BE2C (cell line): Measurements from ENCODE around the gene SEC61A1.

Experiments
- DNase-seq: peaks from one replicate; pipeline ENCODE4 v3.0.0-alpha.2; 2020
- H3K27me3 ChIP-seq: fragments of 250-450 bp; sonication (Bioruptor Pico); 2 replicates; pipeline ENCODE4 v1.5.1; 2020; ENCODE audit warnings: mild to moderate bottlenecking
- H3K36me3 ChIP-seq: fragments of 250-450 bp; sonication (Bioruptor Pico); 2 replicates; pipeline ENCODE4 v1.5.1; 2020; ENCODE audit warnings: mild to moderate bottlenecking
- H3K4me1 ChIP-seq: fragments of 250-450 bp; sonication (Bioruptor Pico); 2 replicates; pipeline ENCODE4 v1.5.1; 2020
- H3K4me3 ChIP-seq: 2 replicates; pipeline ENCODE4 v1.5.1; 2011; ENCODE audit warnings: low read depth, low read length
- H3K9me3 ChIP-seq: fragments of 250-450 bp; sonication (Bioruptor Pico); 2 replicates; pipeline ENCODE4 v1.5.1; 2020
- TF ChIP-seq, protein P1 (sequence below): IDR thresholded peaks from 2 replicates; pipeline ENCODE4 v1.5.1; 2012; ENCODE audit warnings: mild to moderate bottlenecking, low read depth, low read length

The SEC61A1 gene

GRCh38 chr3:128073185-128073725 is 21.0 kb downstream of the SEC61A1 start:
- Histone ChIP-seq H3K4me3 (no peak overlapping the region), H3K9me3 (no peaks in the 10 kb centered on the region), H3K4me1 (peaks cover 11% of the 10 kb centered on the region; the same call in 1 of the 2 replicates), H3K36me3 (peaks cover 65% of the 10 kb centered on the region), H3K27me3 (no peaks in the 10 kb centered on the region)
- no peak for DNase-seq
- TF ChIP-seq, protein P1, sequence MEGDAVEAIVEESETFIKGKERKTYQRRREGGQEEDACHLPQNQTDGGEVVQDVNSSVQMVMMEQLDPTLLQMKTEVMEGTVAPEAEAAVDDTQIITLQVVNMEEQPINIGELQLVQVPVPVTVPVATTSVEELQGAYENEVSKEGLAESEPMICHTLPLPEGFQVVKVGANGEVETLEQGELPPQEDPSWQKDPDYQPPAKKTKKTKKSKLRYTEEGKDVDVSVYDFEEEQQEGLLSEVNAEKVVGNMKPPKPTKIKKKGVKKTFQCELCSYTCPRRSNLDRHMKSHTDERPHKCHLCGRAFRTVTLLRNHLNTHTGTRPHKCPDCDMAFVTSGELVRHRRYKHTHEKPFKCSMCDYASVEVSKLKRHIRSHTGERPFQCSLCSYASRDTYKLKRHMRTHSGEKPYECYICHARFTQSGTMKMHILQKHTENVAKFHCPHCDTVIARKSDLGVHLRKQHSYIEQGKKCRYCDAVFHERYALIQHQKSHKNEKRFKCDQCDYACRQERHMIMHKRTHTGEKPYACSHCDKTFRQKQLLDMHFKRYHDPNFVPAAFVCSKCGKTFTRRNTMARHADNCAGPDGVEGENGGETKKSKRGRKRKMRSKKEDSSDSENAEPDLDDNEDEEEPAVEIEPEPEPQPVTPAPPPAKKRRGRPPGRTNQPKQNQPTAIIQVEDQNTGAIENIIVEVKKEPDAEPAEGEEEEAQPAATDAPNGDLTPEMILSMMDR, result no peak

GRCh38 chr3:128073807-128074206 is 21.6 kb downstream of the SEC61A1 start:
- TF ChIP-seq, protein P1, result no peak
- Histone ChIP-seq H3K4me1 (peaks cover 14% of the 10 kb centered on the region; the same call in 1 of the 2 replicates), H3K4me3 (no peak overlapping the region), H3K36me3 (peaks cover 60% of the 10 kb centered on the region), H3K27me3 (no peaks in the 10 kb centered on the region), H3K9me3 (no peaks in the 10 kb centered on the region)
- DNase-seq, result no peak

- no peaks in the 10 kb centered on the region for H3K27me3 ChIP-seq
- H3K36me3 ChIP-seq, result peaks cover 53% of the 10 kb centered on the region
- peak overlapping the region; percentile 43 for H3K4me3 ChIP-seq
- H3K9me3 ChIP-seq, result no peaks in the 10 kb centered on the region
- peaks cover 14% of the 10 kb centered on the region; the same call in 1 of the 2 replicates for H3K4me1 ChIP-seq
- TF ChIP-seq, protein P1, result no peak
- DNase-seq, result no peak
Observed at GRCh38 chr3:128074851-128075521, 22.7 kb downstream of the SEC61A1 start.

- TF ChIP-seq, protein P1, result peak; percentile 84
- H3K27me3 ChIP-seq, result no peaks in the 10 kb centered on the region
- peaks cover 14% of the 10 kb centered on the region; the same call in 1 of the 2 replicates for H3K4me1 ChIP-seq
- no peaks in the 10 kb centered on the region for H3K9me3 ChIP-seq
- peak; percentile 93 for DNase-seq
- H3K4me3 ChIP-seq, result peak overlapping the region; percentile 43
- peaks cover 54% of the 10 kb centered on the region for H3K36me3 ChIP-seq
Observed at GRCh38 chr3:128075522-128076482, 23.6 kb downstream of the SEC61A1 start.

DNA sequence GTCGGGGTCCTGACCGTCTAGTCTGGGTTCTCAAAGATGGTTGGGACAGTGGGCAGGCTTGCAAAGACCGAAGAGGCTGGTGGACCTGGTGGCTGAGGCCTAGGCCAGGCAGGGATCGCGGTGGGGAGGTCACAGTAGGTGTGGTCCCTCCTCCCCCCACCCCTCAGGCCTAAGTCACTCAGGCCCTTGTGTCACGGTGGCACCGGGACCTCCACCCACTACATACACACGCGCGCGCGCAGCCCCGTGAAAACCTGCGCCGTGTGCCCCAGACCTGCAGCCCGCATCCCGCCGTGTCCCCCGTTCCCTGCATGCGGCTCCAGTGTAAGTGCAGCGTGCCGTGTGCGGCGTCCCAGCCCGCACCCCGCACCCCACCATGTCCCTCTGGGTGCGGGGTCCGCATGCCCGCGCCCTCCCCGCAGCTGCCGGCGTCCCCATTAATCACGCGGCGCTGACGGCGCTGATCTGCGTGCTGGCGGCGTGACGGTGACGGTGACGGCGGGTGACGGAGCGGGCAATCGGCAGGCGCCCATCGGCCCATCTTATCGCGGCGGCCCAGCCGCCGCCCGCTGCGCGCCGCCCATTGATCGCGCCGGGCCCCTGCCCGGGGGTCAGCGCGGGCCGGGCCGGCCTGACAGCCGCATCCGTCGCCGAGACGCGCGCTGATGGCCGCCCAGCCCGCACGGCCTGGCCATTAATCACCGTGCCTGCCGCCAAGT is 24.4 kb downstream of the SEC61A1 start:
- Histone ChIP-seq H3K36me3 (peaks cover 53% of the 10 kb centered on the region), H3K9me3 (no peaks in the 10 kb centered on the region), H3K27me3 (no peaks in the 10 kb centered on the region), H3K4me1 (peaks cover 14% of the 10 kb centered on the region; the same call in 1 of the 2 replicates), H3K4me3 (peak overlapping the region; percentile 12; the same call in 1 of the 2 replicates)
- TF ChIP-seq, protein P1, result no peak
- peak; percentile 33 for DNase-seq
